GM23338 (cell line): ENCODE results near the gene STARD13. TPM values are rescaled to one million over a fixed set of nuclear protein-coding genes. Genes with fewer than 3 reads are reported as not detected.

ENCODE experiments used
- ATAC-seq: fragments of 200-7000 bp; cut with Tn5 transposase; 3 replicates; pipeline ENCODE4 v1.9.1; 2020
- DNase-seq: peaks from one replicate; pipeline ENCODE4 v3.0.0-alpha.2; 2015; ENCODE audit warnings: low spot score
- H2AFZ ChIP-seq: fragments of 200-600 bp; sonication (generic); 2 replicates; pipeline ENCODE4 v1.8.0; 2016; ENCODE audit warnings: antibody characterized with exemption, mild to moderate bottlenecking, moderate library complexity
- H3F3A ChIP-seq: fragments of 200-600 bp; sonication (generic); replicated peaks from 2 replicates; pipeline ENCODE4 v1.8.0; 2017; ENCODE audit warnings: antibody characterized with exemption, mixed run types, low read depth
- H3K27ac ChIP-seq: fragments of 200-600 bp; sonication (generic); 2 replicates; pipeline ENCODE4 v1.6.1; 2016; ENCODE audit warnings: low read depth
- H3K27me3 ChIP-seq: fragments of 200-600 bp; sonication (generic); 2 replicates; pipeline ENCODE4 v1.8.0; 2016; ENCODE audit warnings: mild to moderate bottlenecking, mixed run types, moderate library complexity; ENCODE audit not compliant: insufficient read depth
- H3K36me3 ChIP-seq: fragments of 200-600 bp; sonication (generic); 2 replicates; pipeline ENCODE4 v1.8.0; 2016; ENCODE audit warnings: mild to moderate bottlenecking; ENCODE audit not compliant: insufficient read depth
- H3K4me1 ChIP-seq: fragments of 200-600 bp; sonication (generic); 2 replicates; pipeline ENCODE4 v1.8.0; 2016; ENCODE audit warnings: mild to moderate bottlenecking, moderate library complexity; ENCODE audit not compliant: insufficient read depth
- H3K4me2 ChIP-seq: fragments of 200-600 bp; sonication (generic); 2 replicates; pipeline ENCODE4 v1.7.1; 2017; ENCODE audit warnings: mixed run types
- H3K4me3 ChIP-seq: fragments of 200-600 bp; sonication (generic); 2 replicates; pipeline ENCODE4 v1.6.1; 2016; ENCODE audit warnings: mixed run types
- H3K79me2 ChIP-seq: fragments of 200-600 bp; sonication (generic); replicated peaks from 2 replicates; pipeline ENCODE4 v1.8.0; 2017; ENCODE audit warnings: mild to moderate bottlenecking; ENCODE audit not compliant: insufficient read depth
- H3K9me2 ChIP-seq: fragments of 200-600 bp; sonication (generic); 2 replicates; pipeline ENCODE4 v1.8.0; 2017; ENCODE audit not compliant: insufficient read depth
- H4K20me1 ChIP-seq: fragments of 200-600 bp; sonication (generic); replicated peaks from 2 replicates; pipeline ENCODE4 v1.8.0; 2017; ENCODE audit warnings: mild to moderate bottlenecking; ENCODE audit not compliant: insufficient read depth
- H3K27ac Mint-ChIP-seq: 2 replicates; pipeline ENCODE4 v1.8.0; 2020; ENCODE audit warnings: inconsistent platforms, mild to moderate bottlenecking, moderate library complexity, mixed read lengths
- H3K27me3 Mint-ChIP-seq: 3 replicates; pipeline ENCODE4 v1.8.0; 2022; ENCODE audit warnings: low read depth, mild to moderate bottlenecking, moderate library complexity, mixed read lengths, inconsistent platforms; ENCODE audit not compliant: insufficient read depth, poor library complexity
- H3K36me3 Mint-ChIP-seq: 3 replicates; pipeline ENCODE4 v1.8.0; 2021; ENCODE audit warnings: low read depth, mild to moderate bottlenecking, inconsistent platforms, moderate library complexity, mixed read lengths
- H3K4me1 Mint-ChIP-seq: 3 replicates; pipeline ENCODE4 v1.8.0; 2020; ENCODE audit warnings: mild to moderate bottlenecking, inconsistent platforms, mixed read lengths
- H3K4me3 Mint-ChIP-seq: 3 replicates; pipeline ENCODE4 v1.8.0; 2021; ENCODE audit warnings: moderate library complexity, mild to moderate bottlenecking, inconsistent platforms, mixed read lengths
- H3K9me3 Mint-ChIP-seq: 3 replicates; pipeline ENCODE4 v1.8.0; 2020; ENCODE audit warnings: moderate library complexity, mild to moderate bottlenecking, inconsistent platforms, mixed read lengths
- CREB1 ChIP-seq: fragments of 250-450 bp; sonication (Bioruptor Pico); IDR thresholded peaks from 2 replicates; pipeline ENCODE4 v1.5.0; 2020; ENCODE audit warnings: low read depth, mild to moderate bottlenecking, moderate library complexity
- CTCF ChIP-seq, 2 experiments: fragments of 200-600 bp in 1 of 2; sonication (generic) in 1 of 2; conservative IDR thresholded peaks; 2 replicates each; pipeline versions ENCODE4 v1.5.1 to v1.6.1; 2016 to 2017; ENCODE audit warnings: antibody characterized with exemption in 2 of 2, low read depth in 2 of 2, mild to moderate bottlenecking in 2 of 2, moderate library complexity in 1 of 2
- EZH2 ChIP-seq: fragments of 200-600 bp; sonication (generic); IDR thresholded peaks from one replicate; pipeline ENCODE4 v1.8.0; 2017; ENCODE audit warnings: antibody characterized with exemption, mild to moderate bottlenecking, low read depth; ENCODE audit not compliant: unreplicated experiment
- NANOG ChIP-seq: IDR thresholded peaks from 2 replicates; pipeline ENCODE4 v1.6.1; 2016; ENCODE audit warnings: antibody characterized with exemption, borderline replicate concordance
- POLR2AphosphoS5 ChIP-seq: IDR thresholded peaks from 2 replicates; pipeline ENCODE4 v1.6.1; 2016; ENCODE audit warnings: antibody characterized with exemption, low read depth
- STAT1 ChIP-seq: IDR thresholded peaks from one replicate; pipeline ENCODE4 v1.6.1; 2016; ENCODE audit warnings: antibody characterized with exemption; ENCODE audit not compliant: unreplicated experiment
- ZNF114 ChIP-seq: fragments of 250-450 bp; sonication (Bioruptor Pico); IDR thresholded peaks from 2 replicates; pipeline ENCODE4 v1.5.0; 2020; ENCODE audit warnings: mild to moderate bottlenecking, moderate library complexity
- ZNF331 ChIP-seq: fragments of 250-450 bp; sonication (Bioruptor Pico); IDR thresholded peaks from 2 replicates; pipeline ENCODE4 v1.5.0; 2020; ENCODE audit warnings: low read depth, mild to moderate bottlenecking, moderate library complexity
- polyA plus RNA-seq: library from polyadenylated mRNA; unstranded; fragments of >200 nt; fragmentation: Nextera tagmentation; extraction: Ambion mirVana; gene quantifications from 2 replicates; pipeline ENCODE4 v1.2.1, GENCODE V29; 2016
- total RNA-seq: library from RNA; depleted of rRNA; stranded (reverse); fragments of >200 nt; shearing (Covaris generic); gene quantifications from 2 replicates; pipeline ENCODE4 v1.2.3, GENCODE V29; 2014
- TF ChIP-seq, protein P1 (sequence below): fragments of 250-450 bp; sonication (Bioruptor Pico); IDR thresholded peaks from 2 replicates; pipeline ENCODE4 v1.5.0; 2020; ENCODE audit warnings: mild to moderate bottlenecking, moderate library complexity
- TF ChIP-seq, protein P2 (sequence below): IDR thresholded peaks from one replicate; pipeline ENCODE4 v1.6.1; 2018; ENCODE audit warnings: antibody characterized with exemption; ENCODE audit not compliant: unreplicated experiment

Gene STARD13
- total and polyA plus RNA-seq, 2 experiments from 2014 or later: 3.2 to 5.2 TPM

DNA sequence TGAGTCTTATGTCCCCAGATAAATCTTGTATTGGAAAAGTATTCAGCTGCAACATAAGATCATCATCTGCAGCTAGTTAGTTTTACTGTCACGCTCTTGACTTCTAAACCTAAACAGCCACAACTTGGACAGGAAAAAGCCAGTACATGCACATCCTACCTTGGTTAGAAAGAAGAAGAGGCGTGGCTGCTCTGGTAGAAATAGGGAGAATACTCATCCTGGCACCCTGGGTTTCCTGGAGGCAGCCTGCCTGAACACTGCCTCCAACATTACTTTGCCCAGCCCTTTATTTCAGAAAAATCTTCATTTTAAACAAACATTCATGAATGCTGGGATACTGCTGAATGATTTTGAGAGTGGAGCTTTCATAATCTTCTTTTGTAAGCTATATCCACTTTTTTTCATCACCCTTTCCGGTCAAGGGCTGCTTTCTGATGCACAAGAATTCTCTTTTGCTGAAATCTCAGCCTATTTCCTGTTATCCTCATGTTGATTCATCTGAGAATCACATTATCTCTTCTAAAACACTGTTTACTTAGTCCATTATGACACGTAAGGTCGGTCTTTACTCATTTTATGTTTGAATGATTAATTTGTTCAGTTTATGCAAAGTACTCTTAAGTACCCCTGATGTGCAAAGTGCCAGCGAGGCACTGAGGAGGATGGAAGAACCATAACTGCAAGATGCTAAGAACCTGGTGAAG, 55.2 kb downstream of the STARD13 start:
- no peak for DNase-seq
- Histone ChIP-seq H3K4me1 (peaks cover 22% of the 10 kb centered on the region), H3K36me3 (no peaks in the 10 kb centered on the region), H3K79me2 (no peaks in the 10 kb centered on the region), H2AFZ (no peak overlapping the region), H3K9me2 (0 out of 2 replicates have a peak, but pooled peaks cover 4% of the 10 kb centered on the region), H3K27me3 (no peaks in the 10 kb centered on the region), H3K4me2 (no peak overlapping the region), H3K4me3 (no peak overlapping the region), H3K27ac (no peak overlapping the region), H3F3A (no peaks in the 10 kb centered on the region), H4K20me1 (no peaks in the 10 kb centered on the region)
- no peak for ATAC-seq
- H3K9me3 Mint-ChIP-seq: peaks cover 16% of the 10 kb centered on the region
- TF ChIP-seq STAT1: no peak
- TF ChIP-seq CREB1 (CRISPR knock-in tag): no peak
- TF ChIP-seq, protein P1, sequence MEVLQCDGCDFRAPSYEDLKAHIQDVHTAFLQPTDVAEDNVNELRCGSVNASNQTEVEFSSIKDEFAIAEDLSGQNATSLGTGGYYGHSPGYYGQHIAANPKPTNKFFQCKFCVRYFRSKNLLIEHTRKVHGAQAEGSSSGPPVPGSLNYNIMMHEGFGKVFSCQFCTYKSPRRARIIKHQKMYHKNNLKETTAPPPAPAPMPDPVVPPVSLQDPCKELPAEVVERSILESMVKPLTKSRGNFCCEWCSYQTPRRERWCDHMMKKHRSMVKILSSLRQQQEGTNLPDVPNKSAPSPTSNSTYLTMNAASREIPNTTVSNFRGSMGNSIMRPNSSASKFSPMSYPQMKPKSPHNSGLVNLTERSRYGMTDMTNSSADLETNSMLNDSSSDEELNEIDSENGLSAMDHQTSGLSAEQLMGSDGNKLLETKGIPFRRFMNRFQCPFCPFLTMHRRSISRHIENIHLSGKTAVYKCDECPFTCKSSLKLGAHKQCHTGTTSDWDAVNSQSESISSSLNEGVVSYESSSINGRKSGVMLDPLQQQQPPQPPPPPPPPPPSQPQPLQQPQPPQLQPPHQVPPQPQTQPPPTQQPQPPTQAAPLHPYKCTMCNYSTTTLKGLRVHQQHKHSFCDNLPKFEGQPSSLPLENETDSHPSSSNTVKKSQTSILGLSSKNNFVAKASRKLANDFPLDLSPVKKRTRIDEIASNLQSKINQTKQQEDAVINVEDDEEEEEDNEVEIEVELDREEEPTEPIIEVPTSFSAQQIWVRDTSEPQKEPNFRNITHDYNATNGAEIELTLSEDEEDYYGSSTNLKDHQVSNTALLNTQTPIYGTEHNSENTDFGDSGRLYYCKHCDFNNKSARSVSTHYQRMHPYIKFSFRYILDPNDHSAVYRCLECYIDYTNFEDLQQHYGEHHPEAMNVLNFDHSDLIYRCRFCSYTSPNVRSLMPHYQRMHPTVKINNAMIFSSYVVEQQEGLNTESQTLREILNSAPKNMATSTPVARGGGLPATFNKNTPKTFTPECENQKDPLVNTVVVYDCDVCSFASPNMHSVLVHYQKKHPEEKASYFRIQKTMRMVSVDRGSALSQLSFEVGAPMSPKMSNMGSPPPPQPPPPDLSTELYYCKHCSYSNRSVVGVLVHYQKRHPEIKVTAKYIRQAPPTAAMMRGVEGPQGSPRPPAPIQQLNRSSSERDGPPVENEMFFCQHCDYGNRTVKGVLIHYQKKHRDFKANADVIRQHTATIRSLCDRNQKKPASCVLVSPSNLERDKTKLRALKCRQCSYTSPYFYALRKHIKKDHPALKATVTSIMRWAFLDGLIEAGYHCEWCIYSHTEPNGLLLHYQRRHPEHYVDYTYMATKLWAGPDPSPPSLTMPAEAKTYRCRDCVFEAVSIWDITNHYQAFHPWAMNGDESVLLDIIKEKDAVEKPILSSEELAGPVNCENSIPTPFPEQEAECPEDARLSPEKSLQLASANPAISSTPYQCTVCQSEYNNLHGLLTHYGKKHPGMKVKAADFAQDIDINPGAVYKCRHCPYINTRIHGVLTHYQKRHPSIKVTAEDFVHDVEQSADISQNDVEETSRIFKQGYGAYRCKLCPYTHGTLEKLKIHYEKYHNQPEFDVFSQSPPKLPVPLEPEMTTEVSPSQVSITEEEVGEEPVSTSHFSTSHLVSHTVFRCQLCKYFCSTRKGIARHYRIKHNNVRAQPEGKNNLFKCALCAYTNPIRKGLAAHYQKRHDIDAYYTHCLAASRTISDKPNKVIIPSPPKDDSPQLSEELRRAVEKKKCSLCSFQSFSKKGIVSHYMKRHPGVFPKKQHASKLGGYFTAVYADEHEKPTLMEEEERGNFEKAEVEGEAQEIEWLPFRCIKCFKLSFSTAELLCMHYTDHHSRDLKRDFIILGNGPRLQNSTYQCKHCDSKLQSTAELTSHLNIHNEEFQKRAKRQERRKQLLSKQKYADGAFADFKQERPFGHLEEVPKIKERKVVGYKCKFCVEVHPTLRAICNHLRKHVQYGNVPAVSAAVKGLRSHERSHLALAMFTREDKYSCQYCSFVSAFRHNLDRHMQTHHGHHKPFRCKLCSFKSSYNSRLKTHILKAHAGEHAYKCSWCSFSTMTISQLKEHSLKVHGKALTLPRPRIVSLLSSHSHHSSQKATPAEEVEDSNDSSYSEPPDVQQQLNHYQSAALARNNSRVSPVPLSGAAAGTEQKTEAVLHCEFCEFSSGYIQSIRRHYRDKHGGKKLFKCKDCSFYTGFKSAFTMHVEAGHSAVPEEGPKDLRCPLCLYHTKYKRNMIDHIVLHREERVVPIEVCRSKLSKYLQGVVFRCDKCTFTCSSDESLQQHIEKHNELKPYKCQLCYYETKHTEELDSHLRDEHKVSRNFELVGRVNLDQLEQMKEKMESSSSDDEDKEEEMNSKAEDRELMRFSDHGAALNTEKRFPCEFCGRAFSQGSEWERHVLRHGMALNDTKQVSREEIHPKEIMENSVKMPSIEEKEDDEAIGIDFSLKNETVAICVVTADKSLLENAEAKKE (CRISPR knock-in tag): no peak
- TF ChIP-seq ZNF331: no peak
- no peak for TF ChIP-seq NANOG
- TF ChIP-seq, protein P2, sequence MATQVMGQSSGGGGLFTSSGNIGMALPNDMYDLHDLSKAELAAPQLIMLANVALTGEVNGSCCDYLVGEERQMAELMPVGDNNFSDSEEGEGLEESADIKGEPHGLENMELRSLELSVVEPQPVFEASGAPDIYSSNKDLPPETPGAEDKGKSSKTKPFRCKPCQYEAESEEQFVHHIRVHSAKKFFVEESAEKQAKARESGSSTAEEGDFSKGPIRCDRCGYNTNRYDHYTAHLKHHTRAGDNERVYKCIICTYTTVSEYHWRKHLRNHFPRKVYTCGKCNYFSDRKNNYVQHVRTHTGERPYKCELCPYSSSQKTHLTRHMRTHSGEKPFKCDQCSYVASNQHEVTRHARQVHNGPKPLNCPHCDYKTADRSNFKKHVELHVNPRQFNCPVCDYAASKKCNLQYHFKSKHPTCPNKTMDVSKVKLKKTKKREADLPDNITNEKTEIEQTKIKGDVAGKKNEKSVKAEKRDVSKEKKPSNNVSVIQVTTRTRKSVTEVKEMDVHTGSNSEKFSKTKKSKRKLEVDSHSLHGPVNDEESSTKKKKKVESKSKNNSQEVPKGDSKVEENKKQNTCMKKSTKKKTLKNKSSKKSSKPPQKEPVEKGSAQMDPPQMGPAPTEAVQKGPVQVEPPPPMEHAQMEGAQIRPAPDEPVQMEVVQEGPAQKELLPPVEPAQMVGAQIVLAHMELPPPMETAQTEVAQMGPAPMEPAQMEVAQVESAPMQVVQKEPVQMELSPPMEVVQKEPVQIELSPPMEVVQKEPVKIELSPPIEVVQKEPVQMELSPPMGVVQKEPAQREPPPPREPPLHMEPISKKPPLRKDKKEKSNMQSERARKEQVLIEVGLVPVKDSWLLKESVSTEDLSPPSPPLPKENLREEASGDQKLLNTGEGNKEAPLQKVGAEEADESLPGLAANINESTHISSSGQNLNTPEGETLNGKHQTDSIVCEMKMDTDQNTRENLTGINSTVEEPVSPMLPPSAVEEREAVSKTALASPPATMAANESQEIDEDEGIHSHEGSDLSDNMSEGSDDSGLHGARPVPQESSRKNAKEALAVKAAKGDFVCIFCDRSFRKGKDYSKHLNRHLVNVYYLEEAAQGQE: no peak
- no peak for TF ChIP-seq ZNF114
- no peak for TF ChIP-seq CTCF (conservative IDR thresholded peaks at IDR 0.05; ENCODE audit: low read depth in 2 of 2)
- no peak for TF ChIP-seq POLR2AphosphoS5
- TF ChIP-seq EZH2: no peak
- peaks cover 16% of the 10 kb centered on the region for H3K36me3 Mint-ChIP-seq
- no peak overlapping the region for H3K4me3 Mint-ChIP-seq
- peaks cover 2% of the 10 kb centered on the region for H3K27me3 Mint-ChIP-seq
- H3K27ac Mint-ChIP-seq: no peak overlapping the region
- peaks cover 32% of the 10 kb centered on the region for H3K4me1 Mint-ChIP-seq
